K562 (cell line): ENCODE measurements around the gene MRPL42. TPM values are rescaled to one million over a fixed set of nuclear protein-coding genes. Genes with fewer than 3 reads are reported as not detected.
A peak's percentile ranks its signal among the peaks of the same experiment; 100 is the strongest.

Source experiments
- ATAC-seq: fragments of 200-7000 bp; cut with Tn5 transposase; 3 replicates; pipeline ENCODE4 v1.9.1; 2020; ENCODE audit warnings: moderate library complexity
- BruUV-seq: library from RNA; stranded (reverse); fragments of 400-500 nt; replicated peaks from 2 replicates; lab custom pipeline; 2021; lab: Mats Ljungman, UMichigan
- CTCF ChIA-PET: fragments of 300-600 bp; formaldehyde crosslinking; extraction: SDS; loops from one replicate; lab custom pipeline; 2021; ENCODE audit warnings: low intra/inter-chr PET ratio; lab: Yijun Ruan, JAX
- POLR2A ChIA-PET: fragments of 300-600, 350-650 bp; sonication (Branson Sonifier 250); formaldehyde crosslinking; extraction: SDS; loops from one replicate; lab custom pipeline; 2021; ENCODE audit warnings: antibody characterized with exemption, inconsistent platforms; lab: Yijun Ruan, JAX
- DNase-seq, 4 experiments: peaks; one replicate each; pipeline versions ENCODE4 v3.0.0 to v3.0.0-alpha.2; 2011 to 2018; ENCODE audit warnings: low spot score in 3 of 4, mixed read lengths in 3 of 4; ENCODE audit errors: extremely low read depth in 1 of 4
- FAIRE-seq: peaks from 2 replicates; lab custom pipeline; 2011; peaks lifted over from hg19 to GRCh38; lab: Jason Lieb, UNC
- H2AFZ ChIP-seq: 2 replicates; pipeline ENCODE4 v1.6.0; 2011; ENCODE audit warnings: low read depth, low read length, control low read depth, inconsistent platforms
- H3K27ac ChIP-seq: fragments of 200-600 bp; 3 replicates; pipeline ENCODE4 v1.8.0; 2011; ENCODE audit warnings: low read depth, mild to moderate bottlenecking, control low read depth, inconsistent platforms, low read length, moderate library complexity, mixed read lengths; ENCODE audit errors: extremely low read depth
- H3K27me3 ChIP-seq, 2 experiments: fragments of 300-600 bp in 1 of 2; 2 replicates in 1 of 2; 3 replicates in 1 of 2; pipeline versions ENCODE4 v1.6.0 to v1.8.0; 2011; ENCODE audit warnings: inconsistent platforms in 2 of 2, low read length in 2 of 2, mild to moderate bottlenecking in 1 of 2, mixed read lengths in 1 of 2, moderate library complexity in 1 of 2; ENCODE audit not compliant: control insufficient read depth in 2 of 2, insufficient read depth in 2 of 2
- H3K36me3 ChIP-seq: fragments of 300-600 bp; 3 replicates; pipeline ENCODE4 v1.8.0; 2011; ENCODE audit warnings: mild to moderate bottlenecking, low read length, inconsistent platforms; ENCODE audit not compliant: control insufficient read depth, insufficient read depth
- H3K4me1 ChIP-seq, 2 experiments: fragments of 200-600 bp in 1 of 2; replicated peaks in 1 of 2; 2 replicates in 1 of 2; 3 replicates in 1 of 2; pipeline versions ENCODE4 v1.5.1 to v1.8.0; 2011; ENCODE audit warnings: inconsistent platforms in 2 of 2, low read length in 2 of 2, mild to moderate bottlenecking in 1 of 2, mixed read lengths in 1 of 2, moderate library complexity in 1 of 2; ENCODE audit not compliant: control insufficient read depth in 2 of 2, insufficient read depth in 2 of 2
- H3K4me2 ChIP-seq: 2 replicates; pipeline ENCODE4 v1.6.1; 2011; ENCODE audit warnings: low read length, control low read depth, inconsistent platforms, mixed read lengths; ENCODE audit not compliant: insufficient read depth
- H3K4me3 ChIP-seq: fragments of 200-600 bp; sonication (generic), shearing (Covaris generic); 2 replicates; pipeline ENCODE4 v1.5.1; 2016; ENCODE audit warnings: control low read depth, inconsistent platforms
- H3K79me2 ChIP-seq: fragments of 200-600 bp; 3 replicates; pipeline ENCODE4 v1.8.0; 2011; ENCODE audit warnings: low read length, inconsistent platforms; ENCODE audit not compliant: control insufficient read depth, insufficient read depth
- H3K9ac ChIP-seq, 2 experiments: 2 replicates each; pipeline versions ENCODE4 v1.6.0 to v1.6.1; 2011; ENCODE audit warnings: low read depth in 2 of 2, low read length in 2 of 2, control low read depth in 1 of 2, inconsistent platforms in 1 of 2, mild to moderate bottlenecking in 1 of 2, mixed read lengths in 1 of 2; ENCODE audit not compliant: insufficient read depth in 1 of 2
- H3K9me1 ChIP-seq: one replicate; pipeline ENCODE4 v1.6.0; 2011; ENCODE audit warnings: inconsistent platforms, mild to moderate bottlenecking, low read length, moderate library complexity; ENCODE audit not compliant: control insufficient read depth, insufficient read depth
- H3K9me3 ChIP-seq: replicated peaks from 2 replicates; pipeline ENCODE4 v1.5.1; 2011; ENCODE audit warnings: low read depth, low read length, inconsistent platforms; ENCODE audit not compliant: control insufficient read depth, insufficient read depth
- H4K20me1 ChIP-seq: replicated peaks from 2 replicates; pipeline ENCODE4 v1.6.1; 2011; ENCODE audit warnings: low read length, inconsistent platforms, mixed read lengths; ENCODE audit not compliant: control insufficient read depth, insufficient read depth
- FOSL1 ChIP-seq: fragments of 200-800 bp; sonication (Bioruptor generic); conservative IDR thresholded peaks from 2 replicates; pipeline ENCODE4 v1.6.1; 2016; ENCODE audit warnings: missing genetic modification characterization, missing compliant biosample characterization
- MTA1 ChIP-seq: fragments of 450-650 bp; IDR thresholded peaks from 2 replicates; pipeline ENCODE4 v1.6.1; 2017; ENCODE audit warnings: borderline replicate concordance
- TEAD1 ChIP-seq, 2 experiments: fragments of 450-650 bp in 1 of 2; sonication (generic) in 1 of 2; formaldehyde crosslinking; IDR thresholded peaks; 2 replicates each; pipeline versions ENCODE4 v1.4.0 to v1.8.0; 2020 to 2022; ENCODE audit warnings: mild to moderate bottlenecking in 2 of 2, missing genetic modification reagents in 1 of 2
- WGBS: fragments of 100-300 bp; shearing (Covaris generic); methylation state at CpG from one replicate; pipeline ENCODE4 v1.1.6; 2016; ENCODE audit warnings: low coverage, mixed read lengths; ENCODE audit not compliant: insufficient coverage; ENCODE audit errors: missing lambda C conversion rate; 5-methylcytosine and 5-hydroxymethylcytosine counted together
- in situ Hi-C: fragments of 300-500 bp; cut with MboI; formaldehyde crosslinking; loops from 4 replicates; pipeline ENCODE4 v1.15.0; 2018; ENCODE audit warnings: inconsistent platforms, mixed read lengths
- intact Hi-C: fragments of 100-400 bp; cut with micrococcal nuclease; formaldehyde crosslinking; loops from 2 replicates; pipeline ENCODE4 v1.14.2; 2022
- polyA plus RNA-seq, 8 experiments: library from polyadenylated mRNA; depleted of rRNA in 4 of 8; stranded (reverse) in 5 of 8; unstranded in 3 of 8; fragments of >200 nt; fragmentation: Nextera tagmentation in 2 of 8; fragmentation: Illumina TruSeq in 1 of 8; extraction: Ambion mirVana in 2 of 8; extraction: Trizol in 1 of 8; gene quantifications; 2 replicates each; pipeline versions ENCODE4 v1.2.1 to v1.2.3, GENCODE V29; 2011 to 2014; ENCODE audit warnings: inconsistent platforms in 1 of 8, missing spikeins in 1 of 8
- total RNA-seq, 7 experiments: library from RNA; depleted of rRNA in 6 of 7; stranded (reverse); fragments of >200 nt in 6 of 7; fragmentation: Illumina TruSeq in 2 of 7; extraction: Trizol in 2 of 7; gene quantifications; 2 replicates each; pipeline versions ENCODE4 v1.2.1 to v1.2.3, GENCODE V29; 2011 to 2021; ENCODE audit warnings: low replicate concordance in 1 of 7
- TF ChIP-seq, protein P1 (sequence below), 2 experiments: fragments of 450-650 bp in 1 of 2; sonication (generic) in 1 of 2; formaldehyde crosslinking in 1 of 2; IDR thresholded peaks in 1 of 2; conservative IDR thresholded peaks in 1 of 2; 2 replicates each; pipeline versions ENCODE4 v1.6.1 to v1.8.1; 2016 to 2023; ENCODE audit warnings: mild to moderate bottlenecking in 2 of 2, moderate library complexity in 2 of 2, inconsistent platforms in 1 of 2, missing genetic modification reagents in 1 of 2

The MRPL42 gene
- total and polyA plus RNA-seq, 9 of the 15 experiments (the other 6 are each of a cell fraction or from before 2014, with no cell fraction given), result 104 to 806 (median 218) TPM

DNA sequence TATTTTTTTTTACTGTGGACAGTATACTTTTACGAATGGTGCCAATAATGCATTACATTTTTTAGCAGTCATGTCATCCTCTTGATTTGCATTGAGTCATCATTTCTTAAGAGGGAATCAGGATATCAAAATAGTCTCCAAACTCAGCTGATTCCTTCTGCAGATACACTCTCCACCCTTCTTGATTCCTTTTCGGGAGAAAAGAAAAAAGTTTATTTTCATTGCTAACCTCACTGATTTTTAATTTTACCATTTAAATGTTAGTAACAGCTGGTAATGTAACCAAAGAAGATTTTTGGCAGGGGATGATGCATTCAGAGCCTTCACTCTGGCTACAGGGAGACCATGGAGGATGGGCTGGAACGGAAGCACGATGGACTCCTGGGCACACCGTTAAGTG, 47.5 kb downstream of the MRPL42 start:
- POLR2A ChIA-PET, result interaction anchor here (2.5 kb wide), 1 partner anchor 12 kb away, joined by 5 read pairs; no protein-coding TSS in a partner anchor
- Histone ChIP-seq H3K36me3 (no peaks in the 10 kb centered on the region), H3K4me1 (no peaks in the 10 kb centered on the region), H3K4me2 (no peak overlapping the region), H3K9me3 (no peaks in the 10 kb centered on the region), H3K9ac (no peak overlapping the region), H3K79me2 (no peaks in the 10 kb centered on the region), H3K27me3 (no peaks in the 10 kb centered on the region)
- CTCF ChIA-PET, result no interaction called here
- no TSS peak for BruUV-seq
- no peak for FAIRE-seq
- 80% methylated on average over 5 of the region's 5 CpGs for WGBS
- in situ Hi-C loops, result no loop called here
- no peak for TF ChIP-seq MTA1
- TF ChIP-seq, protein P1, sequence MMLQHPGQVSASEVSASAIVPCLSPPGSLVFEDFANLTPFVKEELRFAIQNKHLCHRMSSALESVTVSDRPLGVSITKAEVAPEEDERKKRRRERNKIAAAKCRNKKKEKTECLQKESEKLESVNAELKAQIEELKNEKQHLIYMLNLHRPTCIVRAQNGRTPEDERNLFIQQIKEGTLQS (IDR thresholded peaks at IDR 0.05), result 0 out of 2 replicates have a peak, but pooled peaks have one; percentile 16
- TF ChIP-seq, protein P1 (CRISPR knock-in tag; conservative IDR thresholded peaks at IDR 0.05), result no peak
- TF ChIP-seq, all 486 proteins: peak for 1
- intact Hi-C loops, result no loop called here
- Histone ChIP-seq H3K9me1 (no peaks in the 10 kb centered on the region), H3K4me3 (no peak overlapping the region), H3K27ac (no peak overlapping the region), H4K20me1 (no peaks in the 10 kb centered on the region), H2AFZ (no peak overlapping the region)
- ATAC-seq, result no peak
- DNase-seq, result no peak

DNA sequence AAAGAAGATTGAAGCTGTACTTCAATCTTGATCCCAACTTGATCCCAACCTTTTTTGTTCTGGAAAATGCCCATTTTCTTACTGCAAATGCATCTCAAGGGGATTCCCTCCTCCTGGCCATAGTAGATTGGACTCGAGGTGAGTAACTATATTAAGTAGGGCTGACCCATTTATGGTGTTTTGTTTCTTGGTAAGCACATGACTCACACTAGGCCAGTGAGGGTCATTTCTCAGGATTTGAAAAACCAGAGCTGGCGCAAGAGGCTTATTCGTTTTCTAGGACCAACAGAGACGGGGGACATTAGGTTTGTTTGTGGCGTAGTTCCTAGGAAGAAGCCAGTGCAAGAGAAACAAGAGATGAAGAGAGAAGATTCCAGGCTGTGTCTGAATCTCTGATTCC, 51.4 kb downstream of the MRPL42 start:
- WGBS, result 54% methylated on average over 5 of the region's 5 CpGs

More for the DNA sequence above, 51.4 kb downstream of the MRPL42 start:
- Histone ChIP-seq H3K4me2 (no peak overlapping the region), H3K4me1 (no peaks in the 10 kb centered on the region), H3K27ac (no peak overlapping the region), H3K36me3 (no peaks in the 10 kb centered on the region), H3K27me3 (no peaks in the 10 kb centered on the region), H4K20me1 (no peaks in the 10 kb centered on the region), H3K9me3 (no peaks in the 10 kb centered on the region), H3K9me1 (no peaks in the 10 kb centered on the region), H3K4me3 (no peak overlapping the region), H3K9ac (no peak overlapping the region), H3K79me2 (no peaks in the 10 kb centered on the region), H2AFZ (no peak overlapping the region; the same call in 1 of the 2 replicates)
- in situ Hi-C loops, result no loop called here
- peak; percentile 38; the same call in 1 of the 2 replicates for TF ChIP-seq FOSL1 (tag)
- no peak for TF ChIP-seq TEAD1 (CRISPR knock-in tag; IDR thresholded peaks at IDR 0.05)
- no TSS peak for BruUV-seq
- no peak for ATAC-seq
- ChIA-PET CTCF (no interaction called here), POLR2A (interaction anchor here (1.1 kb wide), 2 partner anchors 10 to 26 kb away, joined by 4 read pairs; no protein-coding TSS in a partner anchor)
- peak; percentile 35 for FAIRE-seq
- DNase-seq, result peak in 1 of 4 experiments; percentile 21
- intact Hi-C loops, result no loop called here
